C4-2B (cell line): Measurements from ENCODE around the gene PELO.

Experiments used
- H3K27ac ChIP-seq: fragments of 450-650 bp; 2 replicates; pipeline ENCODE4 v1.5.1; 2017
- CTCF ChIP-seq: fragments of 450-650 bp; conservative IDR thresholded peaks from 2 replicates; pipeline ENCODE4 v1.5.1; 2017; ENCODE audit warnings: mild to moderate bottlenecking
- ZFX ChIP-seq: fragments of 450-650 bp; IDR thresholded peaks from 2 replicates; pipeline ENCODE4 v1.6.1; 2017

The PELO gene

GRCh38 chr5:52759331-52759730 is 28.4 kb upstream of the PELO start:
- TF ChIP-seq ZFX (no peak), CTCF (no peak)
- H3K27ac ChIP-seq: no peak overlapping the region

GRCh38 chr5:52760695-52761366 is 26.9 kb upstream of the PELO start:
- H3K27ac ChIP-seq: no peak overlapping the region
- TF ChIP-seq CTCF (no peak), ZFX (no peak)

DNA sequence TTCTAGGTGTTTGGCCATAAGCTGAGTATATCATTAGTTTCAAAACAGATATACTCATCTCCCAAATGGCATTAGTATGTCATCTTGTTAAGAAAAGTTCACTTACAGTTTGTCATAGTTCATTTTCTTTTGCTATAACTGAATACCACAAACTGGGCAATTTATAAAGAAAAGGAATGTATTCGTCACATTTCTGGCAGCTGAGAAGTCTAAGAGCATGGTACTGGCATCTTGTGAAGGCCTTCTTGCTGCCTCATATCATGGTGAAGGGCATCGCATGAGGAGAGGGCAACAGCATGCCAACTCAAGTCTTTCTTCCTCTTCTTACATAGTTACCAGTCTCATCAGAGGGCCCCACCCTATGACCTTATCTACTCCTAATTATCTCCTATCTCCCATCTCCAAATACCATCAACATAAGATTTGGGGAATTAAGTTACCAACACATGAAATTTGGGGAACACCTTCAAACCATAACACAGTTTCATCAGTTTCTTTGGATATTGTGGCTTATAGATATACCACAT is 20.4 kb upstream of the PELO start:
- no peak overlapping the region for H3K27ac ChIP-seq
- TF ChIP-seq CTCF (no peak), ZFX (no peak)

- H3K27ac ChIP-seq: no peak overlapping the region
- no peak for TF ChIP-seq CTCF
- no peak for TF ChIP-seq ZFX
These were observed 19.8 kb upstream of the PELO start for GRCh38 chr5:52767766-52768480.

DNA sequence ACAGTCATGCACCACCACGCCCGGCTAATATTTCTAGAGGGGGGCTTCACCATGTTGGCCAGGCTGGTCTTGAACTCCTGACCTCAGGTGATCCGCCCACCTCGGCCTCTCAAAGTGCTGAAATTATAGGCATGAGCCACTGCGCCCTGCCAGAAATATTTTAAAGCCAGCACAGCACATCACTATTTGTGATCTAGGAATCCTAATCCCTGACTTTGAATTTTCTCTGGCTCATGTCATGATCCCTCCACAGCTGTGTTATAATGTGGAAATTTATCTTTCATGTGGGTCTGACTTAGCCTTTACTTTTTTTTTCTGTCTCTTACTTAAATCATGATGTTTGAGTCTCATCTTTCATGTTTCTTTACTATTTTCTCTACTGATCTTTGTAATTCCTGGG is 18.7 kb upstream of the PELO start:
- TF ChIP-seq CTCF (no peak), ZFX (no peak)
- no peak overlapping the region for H3K27ac ChIP-seq

GRCh38 chr5:52770287-52770939 is 17.3 kb upstream of the PELO start:
- no peak for TF ChIP-seq ZFX
- no peak for TF ChIP-seq CTCF
- H3K27ac ChIP-seq: no peak overlapping the region
